GM20000 (cell line): Measurements from ENCODE around the gene MTURN.

Source experiments
- DNase-seq: peaks from one replicate; pipeline ENCODE4 v3.0.0; 2012; ENCODE audit warnings: low spot score
- CTCF ChIP-seq: IDR thresholded peaks from 2 replicates; pipeline ENCODE4 v1.5.1; 2012; ENCODE audit warnings: mild to moderate bottlenecking, control low read depth; ENCODE audit errors: extremely low read depth, missing control alignments

MTURN gene

GRCh38 chr7:30134611-30135300 is at the start of gene MTURN:
Gene MTURN, plus strand, starts transcription at chr7:30134986. Its CDS starts 151 bp downstream, at chr7:30135137.
- TF ChIP-seq CTCF: no peak
- DNase-seq: peak; percentile 97

GRCh38 chr7:30086529-30086928 is 48.3 kb upstream of the MTURN start:
- TF ChIP-seq CTCF: no peak
- no peak for DNase-seq

- DNase-seq: peak; percentile 21
- no peak for TF ChIP-seq CTCF
Observed at GRCh38 chr7:30087371-30087770, 47.4 kb upstream of the MTURN start.

GRCh38 chr7:30088362-30088761 is 46.4 kb upstream of the MTURN start:
- no peak for DNase-seq
- no peak for TF ChIP-seq CTCF

GRCh38 chr7:30090111-30090510 is 44.7 kb upstream of the MTURN start:
- no peak for TF ChIP-seq CTCF

GRCh38 chr7:30091491-30091912 is 43.3 kb upstream of the MTURN start:
- DNase-seq: no peak
- no peak for TF ChIP-seq CTCF

More at GRCh38 chr7:30090111-30090510, 44.7 kb upstream of the MTURN start:
- DNase-seq: no peak

GRCh38 chr7:30091987-30092386 is 42.8 kb upstream of the MTURN start:
- no peak for DNase-seq
- no peak for TF ChIP-seq CTCF
